Measurements from ENCODE around the gene OGFOD3.
"Not testable (repeated sequence)": the region's sequence is repeated elsewhere in the genome, so short reads cannot be mapped to it uniquely, and the experiment has no call there.

Gene OGFOD3

GRCh38 chr17:82371333-82372248 is 46.8 kb downstream of the OGFOD3 start, which contains the start of gene UTS2R:
Gene UTS2R (plus strand): TSS chr17:82371765. CDS start chr17:82374325, 2,560 bp downstream.
- FAIRE-seq, result no peak

- FAIRE-seq, result no peak
Measured at GRCh38 chr17:82370471-82371332, 47.7 kb downstream of the OGFOD3 start.

- FAIRE-seq, result no peak
Measured at GRCh38 chr17:82369211-82369610, 49.2 kb downstream of the OGFOD3 start.

GRCh38 chr17:82367724-82368524 is 50.5 kb downstream of the OGFOD3 start:
- FAIRE-seq, result no peak

- FAIRE-seq, result no peak
Measured at GRCh38 chr17:82366749-82367148, 51.6 kb downstream of the OGFOD3 start.

- no peak for FAIRE-seq
Measured at GRCh38 chr17:82365606-82366295, 52.6 kb downstream of the OGFOD3 start.

GRCh38 chr17:82361885-82362633 is 56.3 kb downstream of the OGFOD3 start:
- no peak for FAIRE-seq

GRCh38 chr17:82359451-82360074 is 58.8 kb downstream of the OGFOD3 start:
- FAIRE-seq, result not testable (repeated sequence)

- no peak for FAIRE-seq
Measured at GRCh38 chr17:82358465-82359350, 59.7 kb downstream of the OGFOD3 start, which contains the start of gene TEX19. Gene TEX19 (plus strand): TSS chr17:82359247. CDS start chr17:82362151, 2,904 bp downstream.

GRCh38 chr17:82357394-82357793 is 61.0 kb downstream of the OGFOD3 start:
- no peak for FAIRE-seq

- FAIRE-seq, result no peak
Measured at GRCh38 chr17:82356845-82357355, 61.5 kb downstream of the OGFOD3 start.

- no peak for FAIRE-seq
Measured at GRCh38 chr17:82355770-82356427, 62.5 kb downstream of the OGFOD3 start.

GRCh38 chr17:82354804-82355308 is 63.5 kb downstream of the OGFOD3 start:
- no peak for FAIRE-seq

- FAIRE-seq, result no peak
Measured at GRCh38 chr17:82353484-82353883, 64.9 kb downstream of the OGFOD3 start.

GRCh38 chr17:82351713-82352488 is 66.5 kb downstream of the OGFOD3 start:
- no peak for FAIRE-seq

GRCh38 chr17:82351254-82351712 is 67.1 kb downstream of the OGFOD3 start:
- no peak for FAIRE-seq
